Mesothelial cell of epicardium (in vitro differentiated cells): ENCODE results near the gene HLA-DRB5. TPM values are rescaled to one million over a fixed set of nuclear protein-coding genes. Genes with fewer than 3 reads are reported as not detected.
"Not testable (repeated sequence)": the region's sequence is repeated elsewhere in the genome, so short reads cannot be mapped to it uniquely, and the experiment has no call there.

ENCODE experiments used
- DNase-seq, 2 experiments: peaks; one replicate each; pipeline ENCODE4 v3.0.0; 2021; ENCODE audit warnings: low spot score in 2 of 2; ENCODE audit not compliant: unreplicated experiment in 2 of 2
- H3K27ac Mint-ChIP-seq: 2 replicates; pipeline ENCODE4 v1.8.0; 2021; ENCODE audit warnings: mixed read lengths
- H3K27me3 Mint-ChIP-seq: 2 replicates; pipeline ENCODE4 v1.8.0; 2021; ENCODE audit warnings: low read depth, mixed read lengths
- H3K36me3 Mint-ChIP-seq: 2 replicates; pipeline ENCODE4 v1.8.0; 2021; ENCODE audit warnings: mixed read lengths
- H3K4me1 Mint-ChIP-seq: 2 replicates; pipeline ENCODE4 v1.8.0; 2021; ENCODE audit warnings: mixed read lengths
- H3K4me3 Mint-ChIP-seq: 2 replicates; pipeline ENCODE4 v1.8.0; 2021; ENCODE audit warnings: mild to moderate bottlenecking, moderate library complexity, mixed read lengths
- H3K9me3 Mint-ChIP-seq: 2 replicates; pipeline ENCODE4 v1.8.0; 2021; ENCODE audit warnings: mixed read lengths
- total RNA-seq: library from RNA; stranded (reverse); gene quantifications from 3 replicates; pipeline ENCODE4 v1.2.1, GENCODE V29; 2021
- TF ChIP-seq, protein P1 (sequence below): fragments of 200-600 bp; sonication (generic); IDR thresholded peaks from one replicate; pipeline ENCODE4 v1.5.0; 2021; ENCODE audit warnings: antibody characterized with exemption; ENCODE audit not compliant: unreplicated experiment

HLA-DRB5 gene
- total RNA-seq, 1 donor from 2014 or later: 0.87 TPM

DNA sequence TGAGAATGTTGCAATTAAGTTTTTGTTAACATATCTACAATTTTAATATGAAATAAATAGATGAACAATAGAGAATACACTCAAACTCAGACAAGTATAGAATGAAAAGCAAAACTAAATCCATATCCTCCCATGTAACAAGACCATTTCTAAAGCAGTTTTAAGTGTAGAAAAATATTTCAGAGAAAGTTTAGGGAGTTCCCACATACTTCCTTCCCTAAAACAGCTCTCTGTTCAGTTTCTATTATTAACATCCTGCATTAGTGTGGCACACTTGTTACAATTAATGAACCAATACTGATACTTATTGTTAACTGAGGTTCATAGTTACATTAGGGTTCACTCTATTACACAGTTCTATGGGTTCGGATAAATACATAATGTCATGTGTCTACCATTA, 38.4 kb downstream of the HLA-DRB5 start:
- H3K9me3 Mint-ChIP-seq: peaks cover 3% of the 10 kb centered on the region
- H3K27ac Mint-ChIP-seq: no peak overlapping the region
- no peaks in the 10 kb centered on the region for H3K36me3 Mint-ChIP-seq

DNA sequence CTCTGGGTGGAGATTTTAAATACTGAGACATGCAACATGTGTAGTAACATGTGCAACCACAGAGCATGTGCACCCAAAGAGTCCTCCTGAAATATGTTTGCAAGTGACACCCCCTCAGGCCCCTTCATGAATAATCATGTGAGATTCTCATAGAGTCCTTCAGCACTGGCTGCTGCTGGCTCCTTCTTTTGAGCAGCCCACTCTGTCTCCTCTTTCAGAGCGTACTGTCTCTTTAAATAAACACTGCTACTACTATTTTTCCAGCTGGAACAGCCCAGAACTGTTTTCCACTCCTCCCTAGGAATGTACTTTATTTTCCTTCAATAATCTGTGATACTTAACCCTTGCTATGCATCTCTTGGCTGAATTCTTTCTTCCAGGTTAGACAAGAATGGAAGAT, 42.0 kb downstream of the HLA-DRB5 start:
- TF ChIP-seq, protein P1, sequence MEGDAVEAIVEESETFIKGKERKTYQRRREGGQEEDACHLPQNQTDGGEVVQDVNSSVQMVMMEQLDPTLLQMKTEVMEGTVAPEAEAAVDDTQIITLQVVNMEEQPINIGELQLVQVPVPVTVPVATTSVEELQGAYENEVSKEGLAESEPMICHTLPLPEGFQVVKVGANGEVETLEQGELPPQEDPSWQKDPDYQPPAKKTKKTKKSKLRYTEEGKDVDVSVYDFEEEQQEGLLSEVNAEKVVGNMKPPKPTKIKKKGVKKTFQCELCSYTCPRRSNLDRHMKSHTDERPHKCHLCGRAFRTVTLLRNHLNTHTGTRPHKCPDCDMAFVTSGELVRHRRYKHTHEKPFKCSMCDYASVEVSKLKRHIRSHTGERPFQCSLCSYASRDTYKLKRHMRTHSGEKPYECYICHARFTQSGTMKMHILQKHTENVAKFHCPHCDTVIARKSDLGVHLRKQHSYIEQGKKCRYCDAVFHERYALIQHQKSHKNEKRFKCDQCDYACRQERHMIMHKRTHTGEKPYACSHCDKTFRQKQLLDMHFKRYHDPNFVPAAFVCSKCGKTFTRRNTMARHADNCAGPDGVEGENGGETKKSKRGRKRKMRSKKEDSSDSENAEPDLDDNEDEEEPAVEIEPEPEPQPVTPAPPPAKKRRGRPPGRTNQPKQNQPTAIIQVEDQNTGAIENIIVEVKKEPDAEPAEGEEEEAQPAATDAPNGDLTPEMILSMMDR: no peak
- Mint-ChIP-seq H3K9me3 (no peaks in the 10 kb centered on the region), H3K36me3 (no peaks in the 10 kb centered on the region), H3K27me3 (peaks cover 17% of the 10 kb centered on the region), H3K4me1 (no peaks in the 10 kb centered on the region), H3K4me3 (no peak overlapping the region), H3K27ac (no peak overlapping the region)
- DNase-seq: no peak

More for the DNA sequence above, 38.4 kb downstream of the HLA-DRB5 start:
- DNase-seq: no peak
- Mint-ChIP-seq H3K27me3 (peaks cover 20% of the 10 kb centered on the region), H3K4me1 (no peaks in the 10 kb centered on the region), H3K4me3 (no peak overlapping the region)
- TF ChIP-seq, protein P1: no peak

DNA sequence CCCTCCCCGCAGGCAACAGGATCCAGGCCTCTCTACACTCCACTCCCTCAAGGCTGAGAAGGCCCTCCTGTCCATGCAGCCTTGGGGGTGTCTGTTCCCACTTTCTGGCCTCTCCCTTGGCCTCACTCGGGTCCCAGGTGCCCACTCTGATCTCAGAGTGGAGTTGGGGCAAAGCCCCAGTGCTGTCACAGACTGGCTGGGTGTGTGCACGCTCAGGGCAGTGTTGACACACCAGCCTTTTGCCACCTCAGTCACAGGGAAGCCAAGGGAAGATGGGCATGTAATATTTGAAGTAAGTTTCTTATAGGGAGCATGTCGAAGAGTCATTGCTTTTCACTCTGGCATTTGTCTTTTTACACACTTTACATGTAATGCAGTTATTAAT, 45.5 kb downstream of the HLA-DRB5 start:
- no peaks in the 10 kb centered on the region for H3K9me3 Mint-ChIP-seq
- TF ChIP-seq, protein P1: no peak
- H3K4me1 Mint-ChIP-seq: no peaks in the 10 kb centered on the region
- peaks cover 21% of the 10 kb centered on the region for H3K27me3 Mint-ChIP-seq
- H3K27ac Mint-ChIP-seq: no peak overlapping the region
- H3K36me3 Mint-ChIP-seq: no peaks in the 10 kb centered on the region
- DNase-seq: no peak
- H3K4me3 Mint-ChIP-seq: no peak overlapping the region

DNA sequence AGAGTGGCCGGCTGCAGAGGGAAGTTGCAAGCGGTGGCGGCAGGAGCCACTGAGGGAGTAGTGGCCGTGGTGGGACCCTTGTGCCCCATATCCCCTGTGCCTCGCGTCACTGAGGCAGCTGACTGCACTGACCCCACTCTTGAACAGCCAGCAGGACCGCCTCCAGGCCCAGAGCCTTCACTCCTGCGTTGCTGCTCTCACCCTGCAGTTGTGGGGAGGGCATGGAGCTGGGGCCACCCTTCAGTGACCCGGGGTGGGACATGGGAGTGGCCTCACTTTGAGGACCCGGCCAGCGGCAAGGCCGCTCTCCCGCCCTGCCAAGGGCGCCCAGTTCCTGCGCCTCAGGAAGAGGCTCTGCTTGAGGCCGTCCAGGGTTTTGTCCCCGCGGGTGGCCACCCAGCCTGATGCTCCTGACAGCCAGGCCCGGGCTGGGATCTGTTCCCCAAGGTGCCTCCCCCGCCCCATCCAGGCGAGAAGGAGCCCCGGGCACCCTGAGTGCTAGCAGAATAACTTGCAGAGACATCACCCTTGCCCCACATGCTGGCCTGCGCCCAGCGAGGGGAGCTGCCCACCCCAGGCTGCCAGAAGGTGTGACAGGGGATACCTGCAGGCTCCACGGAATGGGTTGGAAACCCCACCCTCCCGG, 46.0 kb downstream of the HLA-DRB5 start:
- Mint-ChIP-seq H3K9me3 (peaks cover under 1% of the 10 kb centered on the region), H3K4me1 (no peaks in the 10 kb centered on the region), H3K36me3 (no peaks in the 10 kb centered on the region), H3K27ac (no peak overlapping the region), H3K27me3 (peaks cover 21% of the 10 kb centered on the region), H3K4me3 (no peak overlapping the region)
- TF ChIP-seq, protein P1: no peak
- no peak for DNase-seq

DNA sequence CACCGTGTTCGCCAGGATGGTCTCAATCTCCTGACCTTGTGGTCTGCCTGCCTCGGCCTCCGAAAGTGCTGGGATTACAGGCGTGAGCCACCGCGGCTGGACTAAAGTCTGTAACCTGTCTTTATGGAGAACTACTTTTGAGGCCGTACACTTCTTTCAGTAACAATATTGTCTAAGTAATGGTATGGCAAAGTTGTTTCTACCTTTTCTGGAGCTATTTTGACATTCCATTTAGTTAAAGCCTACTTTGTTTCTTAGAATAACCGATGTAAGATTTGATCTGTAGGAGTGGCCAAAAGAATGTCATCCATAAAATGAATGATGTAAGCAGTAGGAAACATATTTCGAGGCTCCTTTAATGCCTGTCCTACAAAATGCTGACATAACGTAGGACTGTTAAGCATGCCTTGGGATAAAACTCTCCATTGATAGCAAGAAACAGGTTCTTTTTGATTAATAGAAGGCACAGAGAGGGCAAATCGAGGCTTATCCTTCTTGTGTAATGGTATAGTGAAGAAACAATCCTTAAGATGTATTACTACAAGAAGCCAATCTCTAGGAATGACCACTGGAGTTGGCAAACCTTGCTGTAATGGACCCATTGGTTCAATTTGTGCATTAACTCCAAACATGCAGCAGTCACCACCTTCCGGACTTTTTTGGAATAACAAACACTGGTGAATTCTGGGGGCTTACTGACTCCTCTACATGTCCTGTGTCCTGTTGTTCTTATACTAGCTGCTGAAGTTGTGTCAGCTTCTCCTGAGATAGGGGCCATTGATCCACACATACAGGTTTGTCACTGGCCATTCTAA, 54.5 kb downstream of the HLA-DRB5 start:
- H3K36me3 Mint-ChIP-seq: peaks cover 2% of the 10 kb centered on the region
- TF ChIP-seq, protein P1: no peak
- no peaks in the 10 kb centered on the region for H3K4me1 Mint-ChIP-seq
- H3K9me3 Mint-ChIP-seq: peaks cover 12% of the 10 kb centered on the region
- no peak for DNase-seq
- peaks cover 10% of the 10 kb centered on the region for H3K27me3 Mint-ChIP-seq
- no peak overlapping the region for H3K4me3 Mint-ChIP-seq
- no peak overlapping the region for H3K27ac Mint-ChIP-seq

DNA sequence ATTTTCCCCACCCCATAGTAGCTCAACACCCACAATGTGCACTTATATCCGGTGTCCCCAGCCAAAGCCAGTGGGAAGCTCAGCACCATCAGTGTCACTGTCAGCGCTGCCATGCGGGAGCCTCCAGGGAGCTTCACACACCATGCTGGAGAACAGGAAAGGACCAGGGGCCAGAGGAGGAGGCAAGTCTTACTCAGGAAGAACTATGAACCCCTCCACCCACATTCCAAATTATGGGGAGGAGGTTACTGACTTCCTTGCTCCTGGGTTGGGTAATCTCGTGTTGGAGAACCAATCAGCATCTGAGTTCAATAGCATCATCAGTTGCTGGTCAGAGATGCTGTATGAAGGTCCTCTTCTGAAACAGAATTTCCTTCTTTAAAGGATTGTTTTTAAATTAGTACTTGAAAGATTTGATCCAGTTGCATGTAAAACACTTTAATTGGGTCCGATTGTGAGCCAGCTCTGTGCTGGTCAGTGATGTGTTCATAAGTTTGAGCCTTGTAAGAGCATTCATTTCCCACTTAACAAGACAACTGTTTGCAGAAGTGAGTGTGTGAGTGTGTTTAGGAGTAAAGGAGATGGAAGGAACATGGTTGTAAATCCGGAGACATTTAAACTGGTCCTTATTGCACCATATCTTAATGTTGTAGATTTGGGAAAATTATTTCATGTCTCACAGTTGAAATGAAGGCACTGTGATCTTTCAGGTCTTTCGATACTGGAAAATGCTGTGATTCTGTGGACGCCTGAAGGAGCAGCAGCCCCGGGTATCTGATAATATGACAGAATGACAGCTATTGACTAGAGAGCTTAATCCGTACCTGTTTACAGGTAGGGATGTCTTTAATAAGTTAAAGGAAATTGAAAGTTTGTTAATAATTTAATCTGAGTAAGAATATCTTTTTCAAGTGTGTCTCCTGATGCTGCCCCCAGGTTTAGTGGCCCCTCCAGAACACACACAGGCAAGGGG, 56.4 kb downstream of the HLA-DRB5 start:
- H3K36me3 Mint-ChIP-seq, DNase-seq, H3K4me3 Mint-ChIP-seq, H3K27ac Mint-ChIP-seq, H3K4me1 Mint-ChIP-seq, H3K9me3 Mint-ChIP-seq: not testable (repeated sequence)
- peaks cover 14% of the 10 kb centered on the region for H3K27me3 Mint-ChIP-seq
